Mononuclear cell (primary cell): ENCODE measurements around the gene POLDIP3. TPM values are rescaled to one million over a fixed set of nuclear protein-coding genes. Genes with fewer than 3 reads are reported as not detected.
"Not testable (repeated sequence)": the region's sequence is repeated elsewhere in the genome, so short reads cannot be mapped to it uniquely, and the experiment has no call there.

ENCODE experiments used
- H3K27me3 ChIP-seq: 2 replicates; pipeline ENCODE4 v1.6.0; 2011; ENCODE audit warnings: low read length, control low read depth; ENCODE audit not compliant: insufficient read depth
- H3K4me1 ChIP-seq: 2 replicates; pipeline ENCODE4 v1.5.1; 2011; ENCODE audit warnings: mild to moderate bottlenecking, low read length, control low read depth; ENCODE audit not compliant: insufficient read depth
- H3K4me3 ChIP-seq: 2 replicates; pipeline ENCODE4 v1.5.1; 2011; ENCODE audit warnings: mild to moderate bottlenecking, low read length, moderate library complexity
- H3K9me3 ChIP-seq: 2 replicates; pipeline ENCODE4 v1.5.1; 2011; ENCODE audit warnings: low read depth, mild to moderate bottlenecking, control low read depth, low read length
- total RNA-seq: library from RNA; depleted of rRNA; stranded (reverse); fragments of >200 nt; gene quantifications from one replicate; pipeline ENCODE4 v1.2.3, GENCODE V29; 2012

POLDIP3 gene
- total RNA-seq, 1 donor = 38.6 TPM

- H3K4me3 ChIP-seq = no peak overlapping the region
- H3K27me3 ChIP-seq = no peaks in the 10 kb centered on the region
- no peaks in the 10 kb centered on the region for H3K9me3 ChIP-seq
- peaks cover 14% of the 10 kb centered on the region for H3K4me1 ChIP-seq
Measured at GRCh38 chr22:42591987-42592386, 22.7 kb downstream of the POLDIP3 start.

GRCh38 chr22:42587588-42588175 is 27.0 kb downstream of the POLDIP3 start:
- Histone ChIP-seq H3K27me3 (no peaks in the 10 kb centered on the region), H3K9me3 (no peaks in the 10 kb centered on the region), H3K4me3 (no peak overlapping the region), H3K4me1 (peaks cover 28% of the 10 kb centered on the region)

- Histone ChIP-seq H3K27me3 (no peaks in the 10 kb centered on the region), H3K9me3 (no peaks in the 10 kb centered on the region), H3K4me3 (no peak overlapping the region), H3K4me1 (peaks cover 34% of the 10 kb centered on the region)
Measured at GRCh38 chr22:42586381-42586780, 28.3 kb downstream of the POLDIP3 start.

GRCh38 chr22:42585096-42585495 is 29.6 kb downstream of the POLDIP3 start:
- no peaks in the 10 kb centered on the region for H3K9me3 ChIP-seq
- H3K27me3 ChIP-seq = no peaks in the 10 kb centered on the region
- H3K4me3 ChIP-seq = no peak overlapping the region
- peaks cover 39% of the 10 kb centered on the region for H3K4me1 ChIP-seq

- Histone ChIP-seq H3K4me1 (peaks cover 39% of the 10 kb centered on the region), H3K4me3 (no peak overlapping the region), H3K9me3 (no peaks in the 10 kb centered on the region)
Measured at GRCh38 chr22:42584364-42584940, 30.2 kb downstream of the POLDIP3 start.

GRCh38 chr22:42582987-42583386 is 31.7 kb downstream of the POLDIP3 start:
- peaks cover 35% of the 10 kb centered on the region for H3K4me1 ChIP-seq
- no peaks in the 10 kb centered on the region for H3K9me3 ChIP-seq
- no peaks in the 10 kb centered on the region for H3K27me3 ChIP-seq
- no peak overlapping the region for H3K4me3 ChIP-seq

More at GRCh38 chr22:42584364-42584940, 30.2 kb downstream of the POLDIP3 start:
- no peaks in the 10 kb centered on the region for H3K27me3 ChIP-seq

GRCh38 chr22:42581762-42582716 is 32.6 kb downstream of the POLDIP3 start:
- H3K9me3 ChIP-seq = no peaks in the 10 kb centered on the region
- no peaks in the 10 kb centered on the region for H3K27me3 ChIP-seq

GRCh38 chr22:42581194-42581761 is 33.4 kb downstream of the POLDIP3 start:
- Histone ChIP-seq H3K4me3 (peak overlapping the region; percentile 52), H3K4me1 (peaks cover 18% of the 10 kb centered on the region)
- H3K27me3 ChIP-seq, H3K9me3 ChIP-seq: not testable (repeated sequence)

More at GRCh38 chr22:42581762-42582716, 32.6 kb downstream of the POLDIP3 start:
- Histone ChIP-seq H3K4me3 (peak overlapping the region; percentile 52), H3K4me1 (peaks cover 26% of the 10 kb centered on the region)

- H3K4me1 ChIP-seq = peaks cover 11% of the 10 kb centered on the region
- not testable (repeated sequence) for H3K27me3 ChIP-seq
Measured at GRCh38 chr22:42580040-42580439, 34.6 kb downstream of the POLDIP3 start.

GRCh38 chr22:42577623-42578240 is 37.0 kb downstream of the POLDIP3 start:
- no peaks in the 10 kb centered on the region for H3K27me3 ChIP-seq
- H3K9me3 ChIP-seq = no peaks in the 10 kb centered on the region

More at GRCh38 chr22:42580040-42580439, 34.6 kb downstream of the POLDIP3 start:
- not testable (repeated sequence) for H3K9me3 ChIP-seq, H3K4me3 ChIP-seq

GRCh38 chr22:42577141-42577540 is 37.5 kb downstream of the POLDIP3 start:
- H3K4me1 ChIP-seq, H3K27me3 ChIP-seq, H3K9me3 ChIP-seq, H3K4me3 ChIP-seq: not testable (repeated sequence)

More at GRCh38 chr22:42577623-42578240, 37.0 kb downstream of the POLDIP3 start:
- H3K4me3 ChIP-seq = no peak overlapping the region
- peaks cover 11% of the 10 kb centered on the region for H3K4me1 ChIP-seq

GRCh38 chr22:42575996-42576574 is 38.6 kb downstream of the POLDIP3 start:
- H3K9me3 ChIP-seq, H3K4me3 ChIP-seq, H3K27me3 ChIP-seq, H3K4me1 ChIP-seq: not testable (repeated sequence)

- H3K4me1 ChIP-seq, H3K9me3 ChIP-seq, H3K27me3 ChIP-seq, H3K4me3 ChIP-seq: not testable (repeated sequence)
Measured at GRCh38 chr22:42574468-42574867, 40.2 kb downstream of the POLDIP3 start.

- not testable (repeated sequence) for H3K27me3 ChIP-seq, H3K9me3 ChIP-seq, H3K4me1 ChIP-seq, H3K4me3 ChIP-seq
Measured at GRCh38 chr22:42574046-42574445, 40.6 kb downstream of the POLDIP3 start.
